Hepatocyte (in vitro differentiated cells): ENCODE data around the gene SBF1. TPM values are rescaled to one million over a fixed set of nuclear protein-coding genes. Genes with fewer than 3 reads are reported as not detected.

ENCODE experiments used
- DNase-seq: peaks from one replicate; pipeline ENCODE4 v3.0.0-alpha.2; 2016; ENCODE audit warnings: low spot score
- H2AFZ ChIP-seq: fragments of 200-600 bp; sonication (generic); 2 replicates; pipeline ENCODE4 v1.6.0; 2016; ENCODE audit warnings: antibody characterized with exemption, mild to moderate bottlenecking
- H3K27ac ChIP-seq: fragments of 200-600 bp; sonication (generic); 2 replicates; pipeline ENCODE4 v1.5.1; 2016; ENCODE audit warnings: mild to moderate bottlenecking
- H3K27me3 ChIP-seq: fragments of 200-600 bp; sonication (generic); 2 replicates; pipeline ENCODE4 v1.6.1; 2016
- H3K36me3 ChIP-seq: fragments of 200-600 bp; sonication (generic); replicated peaks from 2 replicates; pipeline ENCODE4 v1.5.1; 2016; ENCODE audit warnings: low read depth; ENCODE audit not compliant: insufficient read depth
- H3K4me1 ChIP-seq: fragments of 200-600 bp; sonication (generic); 2 replicates; pipeline ENCODE4 v1.5.1; 2016; ENCODE audit warnings: mild to moderate bottlenecking, moderate library complexity; ENCODE audit not compliant: insufficient read depth
- H3K4me2 ChIP-seq: fragments of 200-600 bp; sonication (generic); 2 replicates; pipeline ENCODE4 v1.6.0; 2016
- H3K4me3 ChIP-seq: fragments of 200-600 bp; sonication (generic); 2 replicates; pipeline ENCODE4 v1.5.1; 2016; ENCODE audit warnings: mild to moderate bottlenecking
- H3K79me2 ChIP-seq: fragments of 200-600 bp; sonication (generic); 2 replicates; pipeline ENCODE4 v1.6.0; 2017; ENCODE audit warnings: mild to moderate bottlenecking
- H3K9me2 ChIP-seq: fragments of 200-600 bp; sonication (generic); replicated peaks from 2 replicates; pipeline ENCODE4 v1.6.0; 2017; ENCODE audit warnings: mild to moderate bottlenecking; ENCODE audit not compliant: insufficient read depth
- H3K9me3 ChIP-seq: fragments of 200-600 bp; sonication (generic); 2 replicates; pipeline ENCODE4 v1.5.1; 2016; ENCODE audit warnings: low read depth, mild to moderate bottlenecking
- H4K20me1 ChIP-seq: fragments of 200-600 bp; sonication (generic); 2 replicates; pipeline ENCODE4 v1.6.0; 2016; ENCODE audit warnings: mild to moderate bottlenecking; ENCODE audit not compliant: insufficient read depth, poor library complexity, severe bottlenecking
- CTCF ChIP-seq: fragments of 200-600 bp; sonication (generic); IDR thresholded peaks from 2 replicates; pipeline ENCODE4 v1.5.1; 2016; ENCODE audit warnings: antibody characterized with exemption, mild to moderate bottlenecking; ENCODE audit not compliant: poor library complexity
- EZH2 ChIP-seq: fragments of 200-600 bp; sonication (generic); IDR thresholded peaks from 2 replicates; pipeline ENCODE4 v1.6.1; 2016; ENCODE audit warnings: antibody characterized with exemption, mild to moderate bottlenecking, borderline replicate concordance
- EZH2phosphoT487 ChIP-seq: fragments of 200-600 bp; sonication (generic); IDR thresholded peaks from one replicate; pipeline ENCODE4 v1.6.1; 2018; ENCODE audit warnings: antibody characterized with exemption, mild to moderate bottlenecking, low read depth, moderate library complexity; ENCODE audit not compliant: unreplicated experiment, severe bottlenecking
- whole genome bisulfite sequencing: methylation state at CpG from one replicate; pipeline ENCODE4 v1.1.6; 2016; ENCODE audit warnings: low lambda C conversion rate; ENCODE audit errors: missing lambda C conversion rate; 5-methylcytosine and 5-hydroxymethylcytosine counted together
- polyA plus RNA-seq: library from polyadenylated mRNA; unstranded; fragments of >200 nt; fragmentation: Nextera tagmentation; extraction: Ambion mirVana; gene quantifications from 2 replicates; pipeline ENCODE4 v1.2.1, GENCODE V29; 2016
- total RNA-seq: library from RNA; depleted of rRNA; stranded (reverse); fragments of >200 nt; gene quantifications from 2 replicates; pipeline ENCODE4 v1.2.3, GENCODE V29; 2014

Gene SBF1
- total and polyA plus RNA-seq, 2 experiments from 2014 or later, result 34.5 to 49.5 TPM

GRCh38 chr22:50464451-50464850 lies 10.4 kb downstream of the SBF1 start:
- Histone ChIP-seq H4K20me1 (peaks cover 15% of the 10 kb centered on the region), H3K36me3 (no peaks in the 10 kb centered on the region), H3K9me3 (no peaks in the 10 kb centered on the region), H3K4me3 (no peak overlapping the region), H3K9me2 (no peaks in the 10 kb centered on the region), H3K4me2 (no peak overlapping the region), H3K27me3 (no peaks in the 10 kb centered on the region), H3K4me1 (peaks cover 2% of the 10 kb centered on the region), H3K79me2 (peaks cover 11% of the 10 kb centered on the region), H2AFZ (no peak overlapping the region), H3K27ac (no peak overlapping the region)
- 95% methylated on average over 24 of the region's 24 CpGs for WGBS
- no peak for TF ChIP-seq EZH2phosphoT487
- no peak for TF ChIP-seq EZH2
- TF ChIP-seq CTCF, result no peak
- no peak for DNase-seq

GRCh38 chr22:50463188-50463900 lies 11.5 kb downstream of the SBF1 start:
- H3K4me3 ChIP-seq, result no peak overlapping the region
- H3K9me3 ChIP-seq, result no peaks in the 10 kb centered on the region
- H3K36me3 ChIP-seq, result no peaks in the 10 kb centered on the region
- no peak overlapping the region for H3K4me2 ChIP-seq
- H3K27ac ChIP-seq, result no peak overlapping the region
- 96% methylated on average over 28 of the region's 28 CpGs for WGBS
- no peaks in the 10 kb centered on the region for H3K4me1 ChIP-seq
- H3K9me2 ChIP-seq, result no peaks in the 10 kb centered on the region
- peaks cover 4% of the 10 kb centered on the region for H4K20me1 ChIP-seq
- no peaks in the 10 kb centered on the region for H3K27me3 ChIP-seq
- no peak overlapping the region for H2AFZ ChIP-seq
- TF ChIP-seq CTCF (no peak), EZH2phosphoT487 (no peak), EZH2 (no peak)
- no peak for DNase-seq
- H3K79me2 ChIP-seq, result peaks cover under 1% of the 10 kb centered on the region

- WGBS, result 97% methylated on average over 19 of the region's 30 CpGs
- Histone ChIP-seq H3K9me3 (no peaks in the 10 kb centered on the region), H3K27ac (no peak overlapping the region), H3K4me2 (no peak overlapping the region), H4K20me1 (no peaks in the 10 kb centered on the region), H3K79me2 (no peaks in the 10 kb centered on the region), H3K4me1 (no peaks in the 10 kb centered on the region), H3K4me3 (no peak overlapping the region), H3K36me3 (no peaks in the 10 kb centered on the region), H2AFZ (no peak overlapping the region), H3K9me2 (no peaks in the 10 kb centered on the region), H3K27me3 (no peaks in the 10 kb centered on the region)
- TF ChIP-seq EZH2phosphoT487 (no peak), EZH2 (no peak), CTCF (no peak)
- no peak for DNase-seq
Measured at GRCh38 chr22:50461979-50462540, 12.8 kb downstream of the SBF1 start.
